ENCODE measurements around the gene FBP1.

DNA sequence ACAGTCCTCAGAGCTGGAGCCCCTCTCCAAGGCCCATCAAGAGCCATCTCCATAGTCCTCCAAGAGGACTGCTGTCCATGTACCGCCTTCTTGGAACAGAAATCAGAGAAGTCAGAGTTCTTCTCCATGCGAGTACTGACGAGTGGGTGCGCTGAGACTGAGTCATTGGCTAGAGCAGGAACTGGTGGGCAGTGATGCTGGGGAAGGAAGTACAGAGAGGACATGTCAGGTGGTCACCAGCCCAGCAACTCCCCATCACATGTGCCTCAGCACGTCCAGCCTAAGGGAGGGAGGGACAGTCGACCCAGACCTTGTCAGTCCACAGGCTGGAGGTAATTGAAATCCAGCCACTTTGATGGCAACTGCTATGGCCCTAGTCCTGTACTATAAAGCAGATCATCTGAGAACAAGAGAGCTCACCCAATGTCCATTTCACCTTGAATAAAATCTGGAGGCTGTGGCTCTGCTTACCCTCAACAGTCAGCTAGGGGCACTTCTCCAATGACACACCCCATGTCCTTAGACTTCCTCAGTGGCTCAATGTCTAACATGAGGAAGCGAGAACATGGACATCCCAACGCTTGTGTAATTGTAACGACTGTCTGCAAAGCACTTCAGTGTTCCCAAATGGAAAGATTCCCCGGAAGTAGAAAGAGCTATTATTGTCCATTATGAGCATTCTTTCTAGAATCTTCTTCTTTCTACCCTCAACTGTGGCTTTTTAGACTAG, 15.0 kb upstream of the FBP1 start:
- TF ChIP-seq POLR2A (IDR thresholded peaks at IDR 0.05): no peak
- TF ChIP-seq, protein P1, sequence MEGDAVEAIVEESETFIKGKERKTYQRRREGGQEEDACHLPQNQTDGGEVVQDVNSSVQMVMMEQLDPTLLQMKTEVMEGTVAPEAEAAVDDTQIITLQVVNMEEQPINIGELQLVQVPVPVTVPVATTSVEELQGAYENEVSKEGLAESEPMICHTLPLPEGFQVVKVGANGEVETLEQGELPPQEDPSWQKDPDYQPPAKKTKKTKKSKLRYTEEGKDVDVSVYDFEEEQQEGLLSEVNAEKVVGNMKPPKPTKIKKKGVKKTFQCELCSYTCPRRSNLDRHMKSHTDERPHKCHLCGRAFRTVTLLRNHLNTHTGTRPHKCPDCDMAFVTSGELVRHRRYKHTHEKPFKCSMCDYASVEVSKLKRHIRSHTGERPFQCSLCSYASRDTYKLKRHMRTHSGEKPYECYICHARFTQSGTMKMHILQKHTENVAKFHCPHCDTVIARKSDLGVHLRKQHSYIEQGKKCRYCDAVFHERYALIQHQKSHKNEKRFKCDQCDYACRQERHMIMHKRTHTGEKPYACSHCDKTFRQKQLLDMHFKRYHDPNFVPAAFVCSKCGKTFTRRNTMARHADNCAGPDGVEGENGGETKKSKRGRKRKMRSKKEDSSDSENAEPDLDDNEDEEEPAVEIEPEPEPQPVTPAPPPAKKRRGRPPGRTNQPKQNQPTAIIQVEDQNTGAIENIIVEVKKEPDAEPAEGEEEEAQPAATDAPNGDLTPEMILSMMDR (IDR thresholded peaks at IDR 0.05): no peak
